Mesodermal cell (in vitro differentiated cells): ENCODE measurements around the gene SHQ1.
"Not testable (repeated sequence)": the region's sequence is repeated elsewhere in the genome, so short reads cannot be mapped to it uniquely, and the experiment has no call there.

Source experiments
- H3K27ac ChIP-seq: 2 replicates; pipeline ENCODE4 v1.7.0; 2013; ENCODE audit warnings: mild to moderate bottlenecking, low read depth, low read length, moderate library complexity; ENCODE audit not compliant: severe bottlenecking
- H3K36me3 ChIP-seq: 2 replicates; pipeline ENCODE4 v1.7.1; 2013; ENCODE audit warnings: mild to moderate bottlenecking, low read length, moderate library complexity; ENCODE audit not compliant: control insufficient read depth, insufficient read depth
- H3K4me1 ChIP-seq: one replicate; pipeline ENCODE4 v1.7.1; 2013; ENCODE audit warnings: mild to moderate bottlenecking, low read length; ENCODE audit not compliant: insufficient read depth, control insufficient read depth, poor library complexity, severe bottlenecking
- H3K4me3 ChIP-seq: 2 replicates; pipeline ENCODE4 v1.7.0; 2013; ENCODE audit warnings: low read length, control low read depth, mild to moderate bottlenecking; ENCODE audit not compliant: insufficient read depth, poor library complexity, severe bottlenecking; ENCODE audit errors: extremely low read depth
- H3K9me3 ChIP-seq: 2 replicates; pipeline ENCODE4 v1.7.1; 2013; ENCODE audit warnings: mild to moderate bottlenecking, low read length, moderate library complexity; ENCODE audit not compliant: control insufficient read depth
- WGBS, 2 experiments: methylation state at CpG; one replicate each; pipeline ENCODE4 v1.1.5; 2013; ENCODE audit warnings: missing lambda C conversion rate in 2 of 2; ENCODE audit not compliant: insufficient coverage in 2 of 2; 5-methylcytosine and 5-hydroxymethylcytosine counted together

The SHQ1 gene

GRCh38 chr3:72797773-72798543, 50.3 kb downstream of the SHQ1 start:
- Histone ChIP-seq H3K4me1 (peaks cover 8% of the 10 kb centered on the region), H3K4me3 (no peak overlapping the region), H3K9me3 (peaks cover 5% of the 10 kb centered on the region), H3K36me3 (peaks cover 4% of the 10 kb centered on the region), H3K27ac (peak overlapping the region; percentile 34)
- 82 to 87% methylated on average over 7 to 12 of the region's 12 CpGs for whole genome bisulfite sequencing, 2 experiments

GRCh38 chr3:72794079-72794478, 54.2 kb downstream of the SHQ1 start:
- WGBS, 2 experiments, result 90% methylated on average over 2 of the region's 3 CpGs; no CpG with 5 or more reads in 1 of the 2 experiments
- H3K4me3 ChIP-seq, result no peak overlapping the region
- H3K4me1 ChIP-seq, result peaks cover 8% of the 10 kb centered on the region
- H3K9me3 ChIP-seq, result no peaks in the 10 kb centered on the region
- peaks cover 20% of the 10 kb centered on the region for H3K36me3 ChIP-seq
- no peak overlapping the region for H3K27ac ChIP-seq

- WGBS, 2 experiments, result 83 to 100% methylated on average over 1 of the region's 1 CpG
- Histone ChIP-seq H3K4me3 (no peak overlapping the region), H3K9me3 (no peaks in the 10 kb centered on the region), H3K4me1 (no peaks in the 10 kb centered on the region), H3K36me3 (peaks cover 18% of the 10 kb centered on the region), H3K27ac (no peak overlapping the region)
These were observed 57.1 kb downstream of the SHQ1 start for GRCh38 chr3:72791161-72791560.

- Histone ChIP-seq H3K27ac (no peak overlapping the region), H3K36me3 (peaks cover 19% of the 10 kb centered on the region), H3K9me3 (no peaks in the 10 kb centered on the region), H3K4me3 (no peak overlapping the region), H3K4me1 (no peaks in the 10 kb centered on the region)
- WGBS, 2 experiments, result no CpG with 5 or more reads among the region's 1 CpG
These were observed 58.5 kb downstream of the SHQ1 start for GRCh38 chr3:72789786-72790185.

GRCh38 chr3:72788232-72788631, 60.0 kb downstream of the SHQ1 start:
- not testable (repeated sequence) for H3K27ac ChIP-seq, H3K4me3 ChIP-seq, H3K9me3 ChIP-seq, H3K4me1 ChIP-seq
- WGBS, 2 experiments, result 95 to 97% methylated on average over 21 to 25 of the region's 27 CpGs
- peaks cover 23% of the 10 kb centered on the region for H3K36me3 ChIP-seq

- no peak overlapping the region for H3K4me3 ChIP-seq
- no peak overlapping the region for H3K27ac ChIP-seq
- WGBS, 2 experiments, result 96% methylated on average over 3 of the region's 3 CpGs
- H3K9me3 ChIP-seq, result no peaks in the 10 kb centered on the region
- H3K4me1 ChIP-seq, result no peaks in the 10 kb centered on the region
- H3K36me3 ChIP-seq, result peaks cover 11% of the 10 kb centered on the region
These were observed 61.6 kb downstream of the SHQ1 start for GRCh38 chr3:72786668-72787067.

GRCh38 chr3:72784226-72784625, 64.0 kb downstream of the SHQ1 start:
- H3K4me1 ChIP-seq, result no peaks in the 10 kb centered on the region
- no CpG with 5 or more reads among the region's 1 CpG for WGBS, 2 experiments
- no peak overlapping the region for H3K27ac ChIP-seq
- H3K4me3 ChIP-seq, result no peak overlapping the region
- no peaks in the 10 kb centered on the region for H3K9me3 ChIP-seq
- H3K36me3 ChIP-seq, result peaks cover 12% of the 10 kb centered on the region

GRCh38 chr3:72782521-72782920, 65.7 kb downstream of the SHQ1 start:
- no peak overlapping the region for H3K27ac ChIP-seq
- peaks cover 12% of the 10 kb centered on the region for H3K36me3 ChIP-seq
- no peaks in the 10 kb centered on the region for H3K4me1 ChIP-seq
- H3K9me3 ChIP-seq, result no peaks in the 10 kb centered on the region
- H3K4me3 ChIP-seq, result no peak overlapping the region
- WGBS, 2 experiments, result no CpG with 5 or more reads among the region's 2 CpGs

GRCh38 chr3:72769758-72770540, 78.3 kb downstream of the SHQ1 start:
- 60 to 71% methylated on average over 1 of the region's 1 CpG for WGBS, 2 experiments
- H3K4me1 ChIP-seq, result peaks cover 11% of the 10 kb centered on the region
- H3K36me3 ChIP-seq, result peaks cover 4% of the 10 kb centered on the region
- no peaks in the 10 kb centered on the region for H3K9me3 ChIP-seq
- H3K4me3 ChIP-seq, result no peak overlapping the region
- no peak overlapping the region for H3K27ac ChIP-seq

- Histone ChIP-seq H3K4me3 (no peak overlapping the region), H3K27ac (no peak overlapping the region)
- WGBS, 2 experiments, result 100% methylated on average over 1 of the region's 1 CpG
These were observed 79.3 kb downstream of the SHQ1 start for GRCh38 chr3:72768936-72769335.

GRCh38 chr3:72768481-72768880, 79.8 kb downstream of the SHQ1 start:
- 58 to 67% methylated on average over 3 to 4 of the region's 6 CpGs for WGBS, 2 experiments
- Histone ChIP-seq H3K9me3 (no peaks in the 10 kb centered on the region), H3K27ac (peak overlapping the region; percentile 3), H3K4me1 (peaks cover 11% of the 10 kb centered on the region), H3K36me3 (peaks cover 4% of the 10 kb centered on the region), H3K4me3 (no peak overlapping the region)

More at GRCh38 chr3:72768936-72769335, 79.3 kb downstream of the SHQ1 start:
- peaks cover 4% of the 10 kb centered on the region for H3K36me3 ChIP-seq
- H3K4me1 ChIP-seq, result peaks cover 11% of the 10 kb centered on the region
- H3K9me3 ChIP-seq, result no peaks in the 10 kb centered on the region
